HuH-7 (cell line): ENCODE measurements around the gene SPAG17.
A peak's percentile ranks its signal among the peaks of the same experiment; 100 is the strongest.

Source experiments
- DNase-seq: peaks from one replicate; pipeline ENCODE4 v3.0.0; 2011; ENCODE audit warnings: low spot score

SPAG17 gene

GRCh38 chr1:118160806-118161205 lies 24.2 kb downstream of the SPAG17 start:
- no peak for DNase-seq

GRCh38 chr1:118159569-118159968 lies 25.5 kb downstream of the SPAG17 start:
- DNase-seq: no peak

GRCh38 chr1:118158924-118159323 lies 26.1 kb downstream of the SPAG17 start:
- no peak for DNase-seq

- no peak for DNase-seq
Observed at GRCh38 chr1:118157506-118157905, 27.5 kb downstream of the SPAG17 start.

GRCh38 chr1:118155106-118155505 lies 29.9 kb downstream of the SPAG17 start:
- no peak for DNase-seq

- no peak for DNase-seq
Observed at GRCh38 chr1:118154220-118154619, 30.8 kb downstream of the SPAG17 start.

- peak; percentile 6 for DNase-seq
Observed at GRCh38 chr1:118151312-118151937, 33.6 kb downstream of the SPAG17 start.

GRCh38 chr1:118149799-118150198 lies 35.2 kb downstream of the SPAG17 start:
- DNase-seq: no peak

- no peak for DNase-seq
Observed at GRCh38 chr1:118148034-118148433, 37.0 kb downstream of the SPAG17 start.

- no peak for DNase-seq
Observed at GRCh38 chr1:118147522-118147921, 37.5 kb downstream of the SPAG17 start.

- no peak for DNase-seq
Observed at GRCh38 chr1:118145721-118146120, 39.3 kb downstream of the SPAG17 start.

GRCh38 chr1:118144684-118145083 lies 40.3 kb downstream of the SPAG17 start:
- DNase-seq: no peak

- DNase-seq: no peak
Observed at GRCh38 chr1:118143831-118144230, 41.2 kb downstream of the SPAG17 start.

- DNase-seq: no peak
Observed at GRCh38 chr1:118143121-118143520, 41.9 kb downstream of the SPAG17 start.

- DNase-seq: no peak
Observed at GRCh38 chr1:118142546-118142945, 42.5 kb downstream of the SPAG17 start.

GRCh38 chr1:118137900-118138299 lies 47.1 kb downstream of the SPAG17 start:
- no peak for DNase-seq

GRCh38 chr1:118136187-118136941 lies 48.7 kb downstream of the SPAG17 start:
- no peak for DNase-seq

GRCh38 chr1:118132000-118132399 lies 53.0 kb downstream of the SPAG17 start:
- no peak for DNase-seq

- no peak for DNase-seq
Observed at GRCh38 chr1:118128761-118129160, 56.3 kb downstream of the SPAG17 start.

GRCh38 chr1:118124064-118124463 lies 61.0 kb downstream of the SPAG17 start:
- no peak for DNase-seq

GRCh38 chr1:118123116-118123839 lies 61.8 kb downstream of the SPAG17 start:
- DNase-seq: no peak

GRCh38 chr1:118122234-118123004 lies 62.6 kb downstream of the SPAG17 start:
- no peak for DNase-seq
